ENCODE measurements around the gene ING3. TPM values are rescaled to one million over a fixed set of nuclear protein-coding genes. Genes with fewer than 3 reads are reported as not detected.

ING3 gene
- total RNA-seq, 2 experiments from 2014 or later = 12.5 to 22.2 TPM

DNA sequence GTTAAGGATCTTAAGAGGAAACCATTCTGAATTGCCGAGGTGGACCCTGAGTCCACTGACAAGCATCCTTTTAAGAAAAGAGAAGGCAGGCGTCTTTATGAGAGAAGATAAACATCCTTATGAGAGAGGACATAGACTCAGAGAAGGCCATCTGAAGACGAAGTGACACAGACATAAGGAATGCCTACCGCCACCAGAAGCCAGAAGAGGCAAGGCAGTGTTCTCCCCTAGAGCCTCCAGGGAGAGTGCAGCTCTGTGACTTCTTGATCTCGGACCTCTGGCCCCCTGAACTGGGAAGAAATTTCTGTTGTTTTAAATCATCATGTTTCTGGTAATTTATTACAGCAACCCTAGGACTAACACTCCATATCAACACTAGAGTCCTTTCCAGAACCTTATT, 25.2 kb upstream of the ING3 start:
- Histone ChIP-seq H3K4me3 (ENCODE audit: low read depth, low read length, poor library complexity, severe bottlenecking) (no peak overlapping the region), H3K79me2 (ENCODE audit: insufficient read depth, low read depth, low read length) (no peaks in the 10 kb centered on the region), H2AFZ (ENCODE audit: low read length) (no peak overlapping the region), H3K9me3 (ENCODE audit: low read length) (no peaks in the 10 kb centered on the region), H4K20me1 (ENCODE audit: insufficient read depth, low read length) (no peaks in the 10 kb centered on the region), H3K4me1 (ENCODE audit: insufficient read depth, low read length, poor library complexity, severe bottlenecking) (no peaks in the 10 kb centered on the region), H3K9me2 (ENCODE audit: insufficient read depth, low read length) (no peaks in the 10 kb centered on the region), H3K27ac (ENCODE audit: low read depth, low read length, poor library complexity, severe bottlenecking) (no peak overlapping the region), H3K36me3 (ENCODE audit: insufficient read depth, low read length) (no peaks in the 10 kb centered on the region), H3K4me2 (ENCODE audit: low read length) (no peak overlapping the region)
- TF ChIP-seq EZH2phosphoT487 (IDR thresholded peaks at IDR 0.05; ENCODE audit: borderline replicate concordance, low read depth, low read length) = no peak
- TF ChIP-seq, protein P1, sequence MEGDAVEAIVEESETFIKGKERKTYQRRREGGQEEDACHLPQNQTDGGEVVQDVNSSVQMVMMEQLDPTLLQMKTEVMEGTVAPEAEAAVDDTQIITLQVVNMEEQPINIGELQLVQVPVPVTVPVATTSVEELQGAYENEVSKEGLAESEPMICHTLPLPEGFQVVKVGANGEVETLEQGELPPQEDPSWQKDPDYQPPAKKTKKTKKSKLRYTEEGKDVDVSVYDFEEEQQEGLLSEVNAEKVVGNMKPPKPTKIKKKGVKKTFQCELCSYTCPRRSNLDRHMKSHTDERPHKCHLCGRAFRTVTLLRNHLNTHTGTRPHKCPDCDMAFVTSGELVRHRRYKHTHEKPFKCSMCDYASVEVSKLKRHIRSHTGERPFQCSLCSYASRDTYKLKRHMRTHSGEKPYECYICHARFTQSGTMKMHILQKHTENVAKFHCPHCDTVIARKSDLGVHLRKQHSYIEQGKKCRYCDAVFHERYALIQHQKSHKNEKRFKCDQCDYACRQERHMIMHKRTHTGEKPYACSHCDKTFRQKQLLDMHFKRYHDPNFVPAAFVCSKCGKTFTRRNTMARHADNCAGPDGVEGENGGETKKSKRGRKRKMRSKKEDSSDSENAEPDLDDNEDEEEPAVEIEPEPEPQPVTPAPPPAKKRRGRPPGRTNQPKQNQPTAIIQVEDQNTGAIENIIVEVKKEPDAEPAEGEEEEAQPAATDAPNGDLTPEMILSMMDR (conservative IDR thresholded peaks at IDR 0.05; ENCODE audit: low read length) = no peak
- BruUV-seq (replicated peaks) = no TSS peak
- DNase-seq (ENCODE audit: low spot score) = no peak
- CTCF ChIA-PET (ENCODE audit: unreplicated experiment) = no interaction called here
- intact Hi-C loops (cut with micrococcal nuclease; ENCODE audit: unreplicated experiment) = no loop called here
- POLR2A ChIA-PET = no interaction called here

- no peaks in the 10 kb centered on the region for H3K4me1 ChIP-seq (ENCODE audit: insufficient read depth, low read length, poor library complexity, severe bottlenecking)
- H2AFZ ChIP-seq (ENCODE audit: low read length) = no peak overlapping the region
- H3K9me2 ChIP-seq (ENCODE audit: insufficient read depth, low read length) = no peaks in the 10 kb centered on the region
- H3K79me2 ChIP-seq (ENCODE audit: insufficient read depth, low read depth, low read length) = no peaks in the 10 kb centered on the region
- H4K20me1 ChIP-seq (ENCODE audit: insufficient read depth, low read length) = no peaks in the 10 kb centered on the region
- H3K4me3 ChIP-seq (ENCODE audit: low read depth, low read length, poor library complexity, severe bottlenecking) = no peak overlapping the region
- no peak for DNase-seq (ENCODE audit: low spot score)
- no peak overlapping the region for H3K4me2 ChIP-seq (ENCODE audit: low read length)
- POLR2A ChIA-PET = interaction anchor here (0.7 to 1.0 kb wide), 2 partner anchors 10 to 84 kb away, joined by 3 to 4 read pairs; no protein-coding TSS in a partner anchor
- no peak for TF ChIP-seq EZH2phosphoT487 (IDR thresholded peaks at IDR 0.05; ENCODE audit: borderline replicate concordance, low read depth, low read length)
- TF ChIP-seq, protein P1 (conservative IDR thresholded peaks at IDR 0.05; ENCODE audit: low read length) = no peak
- CTCF ChIA-PET (ENCODE audit: unreplicated experiment) = no interaction called here
- no peak overlapping the region for H3K27ac ChIP-seq (ENCODE audit: low read depth, low read length, poor library complexity, severe bottlenecking)
- intact Hi-C loops (cut with micrococcal nuclease; ENCODE audit: unreplicated experiment) = no loop called here
- H3K36me3 ChIP-seq (ENCODE audit: insufficient read depth, low read length) = no peaks in the 10 kb centered on the region
- no TSS peak for BruUV-seq (replicated peaks)
- no peaks in the 10 kb centered on the region for H3K9me3 ChIP-seq (ENCODE audit: low read length)
Measured at GRCh38 chr7:120926943-120927346, 23.6 kb upstream of the ING3 start.

GRCh38 chr7:120927454-120928103, 23.0 kb upstream of the ING3 start:
- POLR2A ChIA-PET = interaction anchor here (1.0 kb wide), 1 partner anchor 9 kb away, joined by 4 read pairs; no protein-coding TSS in a partner anchor
- CTCF ChIA-PET (ENCODE audit: unreplicated experiment) = no interaction called here
- no peaks in the 10 kb centered on the region for H3K79me2 ChIP-seq (ENCODE audit: insufficient read depth, low read depth, low read length)

More at GRCh38 chr7:120927454-120928103, 23.0 kb upstream of the ING3 start:
- Histone ChIP-seq H3K4me2 (ENCODE audit: low read length) (no peak overlapping the region), H3K9me2 (ENCODE audit: insufficient read depth, low read length) (no peaks in the 10 kb centered on the region), H3K4me3 (ENCODE audit: low read depth, low read length, poor library complexity, severe bottlenecking) (no peak overlapping the region), H2AFZ (ENCODE audit: low read length) (no peak overlapping the region), H3K27ac (ENCODE audit: low read depth, low read length, poor library complexity, severe bottlenecking) (no peak overlapping the region), H4K20me1 (ENCODE audit: insufficient read depth, low read length) (no peaks in the 10 kb centered on the region), H3K9me3 (ENCODE audit: low read length) (no peaks in the 10 kb centered on the region), H3K36me3 (ENCODE audit: insufficient read depth, low read length) (no peaks in the 10 kb centered on the region), H3K4me1 (ENCODE audit: insufficient read depth, low read length, poor library complexity, severe bottlenecking) (no peaks in the 10 kb centered on the region)
- no TSS peak for BruUV-seq (replicated peaks)
- no peak for DNase-seq (ENCODE audit: low spot score)
- TF ChIP-seq EZH2phosphoT487 (IDR thresholded peaks at IDR 0.05; ENCODE audit: borderline replicate concordance, low read depth, low read length) = no peak
- TF ChIP-seq, protein P1 (conservative IDR thresholded peaks at IDR 0.05; ENCODE audit: low read length) = no peak
- intact Hi-C loops (cut with micrococcal nuclease; ENCODE audit: unreplicated experiment) = no loop called here

Data from OCI-LY7 (cell line).